ENCODE data around the gene BSN.

The BSN gene

GRCh38 chr3:49714728-49715550 is 160.7 kb downstream of the BSN start:
- Histone ChIP-seq H3K36me3 (peaks cover 57% of the 10 kb centered on the region), H3K27ac (no peak overlapping the region), H3K4me3 (ENCODE audit: low read depth in 1 of 2, low read length in 1 of 2) (no peak overlapping the region), H3K27me3 (peaks cover 14% of the 10 kb centered on the region), H3K9me3 (no peaks in the 10 kb centered on the region), H3K4me1 (ENCODE audit: control insufficient read depth in 1 of 2, insufficient read depth in 1 of 2, low read depth in 1 of 2, low read length in 1 of 2) (peaks cover 14% of the 10 kb centered on the region in 2 experiments)
- no peak for TF ChIP-seq CTCF (IDR thresholded peaks at IDR 0.05)

- Histone ChIP-seq H3K4me1 (ENCODE audit: control insufficient read depth in 1 of 2, insufficient read depth in 1 of 2, low read depth in 1 of 2, low read length in 1 of 2) (peaks cover 14 to 15% of the 10 kb centered on the region in 2 experiments), H3K9me3 (no peaks in the 10 kb centered on the region), H3K27ac (no peak overlapping the region), H3K27me3 (peaks cover 14% of the 10 kb centered on the region), H3K36me3 (peaks cover 61% of the 10 kb centered on the region), H3K4me3 (ENCODE audit: low read depth in 1 of 2, low read length in 1 of 2) (no peak overlapping the region)
- TF ChIP-seq CTCF (IDR thresholded peaks at IDR 0.05): no peak
These were observed 161.4 kb downstream of the BSN start for GRCh38 chr3:49715611-49716121.

- Histone ChIP-seq H3K4me1 (ENCODE audit: control insufficient read depth in 1 of 2, insufficient read depth in 1 of 2, low read depth in 1 of 2, low read length in 1 of 2) (peaks cover 14 to 15% of the 10 kb centered on the region in 2 experiments), H3K9me3 (no peaks in the 10 kb centered on the region), H3K27me3 (peaks cover 14% of the 10 kb centered on the region), H3K4me3 (ENCODE audit: low read depth in 1 of 2, low read length in 1 of 2) (no peak overlapping the region), H3K36me3 (peaks cover 63% of the 10 kb centered on the region), H3K27ac (no peak overlapping the region)
- no peak for TF ChIP-seq CTCF (IDR thresholded peaks at IDR 0.05)
These were observed 161.9 kb downstream of the BSN start for GRCh38 chr3:49716169-49716568.

- no peak for TF ChIP-seq CTCF (IDR thresholded peaks at IDR 0.05)
- peaks cover 63% of the 10 kb centered on the region for H3K36me3 ChIP-seq
- peaks cover 14% of the 10 kb centered on the region for H3K27me3 ChIP-seq
- no peaks in the 10 kb centered on the region for H3K9me3 ChIP-seq
- H3K4me3 ChIP-seq (ENCODE audit: low read depth in 1 of 2, low read length in 1 of 2): no peak overlapping the region
- peaks cover 14 to 15% of the 10 kb centered on the region in 2 experiments for H3K4me1 ChIP-seq (ENCODE audit: control insufficient read depth in 1 of 2, insufficient read depth in 1 of 2, low read depth in 1 of 2, low read length in 1 of 2)
- H3K27ac ChIP-seq: no peak overlapping the region
These were observed 162.5 kb downstream of the BSN start for GRCh38 chr3:49716691-49717210.

GRCh38 chr3:49717211-49717958 is 163.1 kb downstream of the BSN start:
- H3K27ac ChIP-seq: no peak overlapping the region
- H3K4me1 ChIP-seq (ENCODE audit: control insufficient read depth in 1 of 2, insufficient read depth in 1 of 2, low read depth in 1 of 2, low read length in 1 of 2): peaks cover 14 to 15% of the 10 kb centered on the region in 2 experiments
- H3K4me3 ChIP-seq (ENCODE audit: low read depth in 1 of 2, low read length in 1 of 2): no peak overlapping the region
- no peaks in the 10 kb centered on the region for H3K9me3 ChIP-seq
- TF ChIP-seq CTCF (IDR thresholded peaks at IDR 0.05): no peak
- H3K36me3 ChIP-seq: peaks cover 66% of the 10 kb centered on the region
- peaks cover 14% of the 10 kb centered on the region for H3K27me3 ChIP-seq
